ENCODE results near the gene ATP11A.
A peak's percentile ranks its signal among the peaks of the same experiment; 100 is the strongest.

ATP11A gene

DNA sequence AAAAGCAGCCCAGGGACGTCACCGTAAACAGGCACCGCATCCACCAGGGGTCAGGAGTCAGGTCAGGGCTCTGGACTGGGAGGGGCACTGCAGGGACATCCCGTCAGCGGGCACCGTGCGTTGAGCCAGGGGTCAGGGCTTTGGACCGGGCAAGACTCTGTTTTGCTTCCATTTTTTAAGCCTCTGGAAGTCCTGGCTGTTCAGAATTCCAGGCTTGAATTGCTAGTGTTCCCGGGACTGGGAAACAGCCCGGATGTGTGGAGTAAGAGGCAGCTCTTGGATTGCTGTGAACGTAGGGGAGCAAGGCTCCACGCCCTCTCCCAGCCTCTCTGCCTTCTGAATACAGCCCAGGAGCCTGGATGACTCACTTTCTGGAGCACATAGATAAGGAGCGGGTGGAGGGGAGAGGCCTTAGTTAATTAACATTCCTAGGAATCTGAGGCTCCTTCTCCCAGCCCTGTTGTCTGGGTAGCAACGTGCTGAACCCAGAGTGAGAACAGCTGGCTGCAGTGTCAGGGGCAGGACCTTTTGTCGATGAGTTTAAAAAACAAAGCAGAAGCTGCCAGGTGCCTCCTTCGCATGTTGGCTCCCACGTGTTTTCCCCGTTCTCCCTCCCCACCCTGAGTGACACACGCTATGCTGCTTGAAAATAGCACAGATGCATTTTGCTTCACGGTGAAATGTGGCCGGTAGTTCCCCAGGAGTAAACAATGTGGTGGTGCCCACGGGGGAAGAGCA, 21.9 kb downstream of the ATP11A start:
- peak; percentile 63 for DNase-seq

DNA sequence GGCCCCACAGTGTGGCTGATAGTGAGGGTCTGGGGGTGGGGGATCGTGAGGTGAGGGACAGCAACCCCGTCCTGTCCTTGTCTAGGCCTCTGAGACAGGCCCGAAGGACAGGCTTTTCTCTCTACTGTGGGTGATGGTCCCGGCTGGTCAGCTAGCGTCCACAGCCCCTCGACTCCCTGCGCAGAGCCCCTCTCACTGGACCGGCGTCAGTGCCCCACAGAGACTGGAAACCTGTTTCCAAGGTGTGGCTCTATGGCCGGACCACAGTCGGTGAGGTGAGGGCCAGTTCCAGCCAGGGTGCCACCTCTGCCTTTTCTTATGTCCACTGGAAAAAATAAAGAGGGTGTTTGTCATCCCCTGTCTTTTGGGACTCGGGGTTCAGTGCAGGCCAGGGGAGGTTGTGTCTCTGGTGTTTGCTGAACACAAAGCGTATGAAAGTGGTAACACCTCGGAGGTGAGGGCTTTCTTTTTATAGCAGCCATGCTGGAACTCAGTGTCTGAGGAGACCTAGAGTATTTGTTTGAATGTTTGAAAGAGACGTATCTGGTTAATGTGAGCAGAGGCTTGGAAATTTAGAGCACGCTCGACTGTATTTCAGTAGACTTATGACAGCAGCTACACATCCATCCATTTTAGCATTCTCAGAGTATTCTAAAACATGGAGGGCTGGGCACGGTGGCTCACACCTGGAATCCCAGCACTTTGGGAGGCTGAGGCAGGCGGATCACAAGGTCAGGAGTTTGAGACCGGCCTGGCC, 22.8 kb downstream of the ATP11A start:
- DNase-seq: no peak

DNA sequence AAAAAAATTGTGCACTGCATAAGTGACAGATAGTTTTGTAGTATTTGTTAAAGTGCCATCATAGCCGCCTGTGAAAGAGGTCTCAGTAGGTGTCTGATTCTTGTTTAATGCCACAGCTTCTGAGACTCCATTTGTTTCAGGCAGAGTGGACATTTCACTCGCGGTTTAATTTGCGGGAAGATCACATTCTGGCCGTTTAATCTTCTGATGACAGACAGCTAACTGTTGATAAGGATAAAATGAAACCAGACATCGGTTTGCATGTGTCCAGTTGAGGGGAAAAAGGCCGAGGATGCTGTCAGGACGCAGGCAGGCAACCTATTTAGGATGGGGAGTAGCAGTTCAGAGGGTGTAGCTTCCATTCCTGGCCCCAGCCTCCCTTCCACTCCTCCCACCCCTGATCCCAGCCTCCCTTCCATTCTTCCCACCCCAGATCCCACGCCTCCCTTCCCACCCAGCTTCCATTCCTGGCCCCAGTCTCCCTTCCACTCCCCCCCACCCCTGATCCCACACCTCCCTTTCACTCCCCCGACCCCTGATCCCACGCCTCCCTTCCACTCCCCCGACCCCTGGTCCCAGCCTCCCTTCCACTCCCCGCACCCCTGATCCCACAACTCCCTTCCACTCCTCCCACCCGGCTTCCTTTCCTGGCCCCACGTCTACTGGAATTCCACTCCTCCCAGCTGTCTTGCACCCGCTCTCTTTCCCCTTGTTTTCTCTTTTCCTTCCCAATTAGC, 23.8 kb downstream of the ATP11A start:
- DNase-seq: no peak

DNA sequence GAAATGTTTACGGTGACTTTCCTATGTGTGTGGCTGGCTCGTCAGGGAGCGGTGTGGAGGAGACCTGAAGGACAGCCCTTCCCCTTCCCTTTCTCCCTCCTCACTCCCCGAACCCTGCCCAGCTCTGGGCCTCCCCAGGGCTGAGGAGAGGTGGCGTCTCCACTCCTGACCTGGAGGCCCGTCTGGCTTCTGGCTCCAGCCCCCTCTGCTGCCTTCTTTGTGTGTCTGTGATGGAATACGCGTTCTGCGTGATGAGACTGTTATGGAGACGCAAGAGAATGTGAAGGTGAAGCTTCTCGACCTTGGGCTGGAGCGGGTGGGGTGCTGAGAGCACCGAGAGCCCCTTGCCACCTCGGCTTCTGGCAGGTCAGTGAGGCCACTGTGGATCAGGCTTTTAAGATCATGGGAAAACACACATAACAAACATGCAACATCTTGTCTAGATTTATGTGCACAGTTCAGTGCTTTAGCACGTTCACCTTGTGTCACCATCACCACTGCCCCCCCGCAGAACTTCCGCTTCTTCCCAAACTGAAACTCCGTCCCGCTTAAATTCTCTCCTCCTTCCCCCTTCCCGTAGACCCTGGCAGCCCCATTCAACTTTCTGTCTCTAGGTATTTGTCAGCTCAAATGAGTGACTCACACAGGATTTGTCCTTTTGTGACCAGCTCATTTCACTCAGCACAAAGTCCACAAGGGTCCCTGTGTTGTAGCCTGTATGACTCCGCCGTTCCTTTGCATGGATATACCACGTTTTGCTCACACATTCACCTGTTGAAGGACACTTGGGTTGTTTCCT, 24.7 kb downstream of the ATP11A start:
- DNase-seq: no peak

DNA sequence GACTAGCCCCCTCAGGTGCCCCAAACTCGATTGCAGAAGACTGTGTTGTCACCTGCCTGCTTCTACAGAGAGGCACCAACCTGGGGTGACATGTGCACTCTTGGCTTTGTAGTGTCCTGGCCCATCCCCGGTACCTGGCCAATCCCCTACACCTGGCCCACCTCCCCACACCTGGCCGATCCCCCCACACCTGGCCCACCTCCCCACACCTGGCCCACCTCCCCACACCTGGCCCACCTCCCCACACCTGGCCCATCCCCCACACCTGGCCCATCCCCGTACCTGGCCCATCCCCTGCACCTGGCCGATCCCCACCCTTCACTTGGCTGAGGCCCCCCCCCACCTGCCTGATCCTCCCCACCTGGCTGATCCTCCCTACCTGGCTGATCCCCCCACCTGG, 25.4 kb downstream of the ATP11A start:
- no peak for DNase-seq

DNA sequence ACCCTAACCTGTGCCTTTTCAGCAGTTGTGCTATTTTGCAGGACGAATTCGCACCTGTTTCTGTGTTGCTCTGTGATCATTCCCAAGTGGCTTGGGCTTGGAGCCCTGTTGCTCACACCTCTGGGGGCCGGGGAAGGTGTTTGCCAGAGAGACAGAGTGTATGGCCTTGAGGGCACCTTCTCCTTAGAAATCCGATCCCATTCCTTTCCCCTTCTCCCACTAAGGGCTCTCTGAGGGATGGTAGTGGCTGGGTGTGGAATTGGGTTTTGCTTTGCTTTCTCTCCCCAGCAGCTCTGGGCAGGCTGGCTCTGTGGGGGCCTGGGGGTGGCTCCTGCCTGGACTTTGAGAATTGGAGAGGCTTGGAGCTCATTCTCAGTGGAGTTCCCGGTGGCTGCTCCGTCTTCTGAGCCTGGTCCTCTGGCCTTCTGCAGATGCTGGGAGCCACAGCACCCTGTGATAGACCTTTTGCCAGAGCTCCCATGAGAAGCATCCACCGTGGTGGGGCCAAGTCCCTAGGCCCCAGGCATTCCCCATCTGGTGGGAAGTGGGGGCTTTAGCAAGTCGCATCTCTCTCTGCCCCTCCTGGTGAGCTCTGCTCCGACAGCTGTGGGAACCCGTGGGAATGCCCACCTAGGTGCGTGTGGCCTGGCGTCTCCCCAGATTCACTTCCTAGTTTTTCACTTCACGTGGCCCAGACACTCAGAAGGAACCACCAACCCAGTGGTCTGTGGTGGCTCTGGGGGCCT, 26.1 kb downstream of the ATP11A start:
- no peak for DNase-seq

DNA sequence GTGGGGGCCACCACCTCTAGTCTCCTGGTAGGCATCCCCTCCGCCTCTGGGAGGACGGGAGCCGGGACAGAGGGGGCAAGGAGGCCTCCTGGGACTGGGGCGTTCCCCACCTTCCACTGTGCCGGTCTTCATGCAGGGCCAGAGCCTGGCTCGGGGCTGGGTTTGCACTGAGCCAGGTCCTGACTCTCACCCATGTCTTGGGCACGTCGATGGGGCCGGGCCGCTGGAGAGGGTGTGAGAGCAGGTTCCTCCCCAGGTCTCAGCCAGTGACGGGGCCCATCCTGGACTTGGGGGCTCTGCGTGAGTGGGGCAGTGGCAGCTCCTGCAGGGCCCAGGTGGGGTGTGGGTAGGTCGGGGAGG, 26.6 kb downstream of the ATP11A start:
- DNase-seq: no peak

DNA sequence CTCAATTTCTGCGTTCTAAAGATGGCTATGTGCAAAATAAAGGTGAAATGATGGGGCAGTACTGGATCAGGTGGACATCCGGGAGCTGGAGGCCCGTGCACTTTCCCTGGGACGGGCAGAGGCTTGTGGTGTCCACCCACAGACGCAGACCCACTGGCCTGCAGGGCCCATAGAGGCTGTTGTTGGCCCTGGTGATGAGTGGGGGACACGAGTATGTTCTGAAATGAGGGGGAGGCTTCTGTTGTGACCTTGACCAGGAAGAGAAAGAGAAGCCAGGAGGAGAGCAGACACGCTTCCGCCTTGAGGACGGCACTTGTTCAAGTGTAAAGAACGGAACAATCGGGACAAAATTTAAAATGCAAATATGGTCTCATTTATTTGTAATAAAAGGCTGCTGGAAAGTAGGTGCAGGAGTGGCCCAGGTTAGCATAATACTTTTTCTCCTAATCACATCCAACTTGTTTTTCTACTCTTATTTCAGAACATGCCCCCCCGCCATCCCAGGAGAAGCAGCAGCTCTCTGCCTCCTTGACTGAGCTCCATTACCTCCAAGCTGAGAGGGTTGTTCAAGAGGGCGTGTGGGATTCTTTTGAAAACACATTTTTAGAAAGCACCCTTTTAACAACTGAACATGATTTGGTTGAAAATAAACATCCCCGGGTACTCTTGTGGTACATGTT, 27.1 kb downstream of the ATP11A start:
- no peak for DNase-seq

DNA sequence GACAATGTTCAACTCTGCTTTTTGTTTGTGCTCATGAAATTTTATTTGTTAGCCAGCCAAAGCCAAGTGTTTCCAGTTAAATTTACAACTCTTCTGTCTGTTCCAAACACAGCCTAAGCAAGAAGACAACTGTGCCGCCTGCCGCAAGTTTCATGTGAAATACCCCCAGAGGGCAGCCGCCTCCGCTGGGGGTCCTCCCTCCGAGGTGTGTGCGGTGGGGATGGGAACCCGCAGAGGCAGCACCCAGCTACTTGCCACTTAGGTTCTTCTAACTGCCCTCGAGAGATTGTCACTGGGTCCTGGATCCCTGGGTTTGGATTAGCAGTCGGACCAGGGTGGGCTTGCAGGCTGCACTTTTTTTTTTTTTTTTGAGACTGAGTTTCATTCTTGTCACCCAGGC, 28.5 kb downstream of the ATP11A start:
- DNase-seq: no peak

DNA sequence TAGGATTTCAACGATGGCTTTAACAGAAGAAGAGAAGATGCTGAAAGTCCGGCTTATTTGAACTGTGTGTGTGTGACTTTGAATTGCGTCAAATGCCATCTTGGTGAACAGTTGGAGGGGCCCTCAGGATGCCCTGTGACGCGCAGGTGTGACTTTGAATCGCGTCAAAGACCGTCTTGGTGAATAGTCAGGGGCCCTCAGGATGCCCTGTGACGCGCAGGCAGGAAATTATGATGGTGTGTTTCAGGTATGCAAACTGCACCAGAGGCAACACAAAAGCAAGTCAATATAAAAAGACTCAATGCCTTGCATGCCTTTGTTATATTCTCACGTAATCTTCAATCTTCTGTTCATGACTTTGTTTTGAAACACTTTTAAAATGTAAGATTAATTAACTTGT, 29.2 kb downstream of the ATP11A start:
- no peak for DNase-seq

DNA sequence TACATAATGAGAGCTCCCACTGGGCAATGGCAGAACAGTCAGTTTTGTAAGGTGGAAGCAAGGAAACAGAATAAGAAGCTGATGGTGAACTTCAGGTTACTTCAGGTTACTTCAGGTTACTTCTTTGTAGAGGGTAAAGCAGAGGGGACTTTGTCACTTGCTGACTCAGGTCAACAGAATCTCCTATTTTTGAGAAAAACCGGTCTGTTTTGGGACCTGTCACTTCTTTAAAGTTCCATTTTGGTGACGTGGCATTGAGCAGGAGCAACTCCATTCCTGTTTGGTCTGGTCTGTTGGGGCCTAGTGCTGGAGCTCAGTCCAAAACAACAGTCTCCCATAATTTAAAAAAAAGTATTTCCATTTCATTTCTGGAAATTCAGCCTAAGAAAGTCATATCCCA, 29.7 kb downstream of the ATP11A start:
- no peak for DNase-seq

DNA sequence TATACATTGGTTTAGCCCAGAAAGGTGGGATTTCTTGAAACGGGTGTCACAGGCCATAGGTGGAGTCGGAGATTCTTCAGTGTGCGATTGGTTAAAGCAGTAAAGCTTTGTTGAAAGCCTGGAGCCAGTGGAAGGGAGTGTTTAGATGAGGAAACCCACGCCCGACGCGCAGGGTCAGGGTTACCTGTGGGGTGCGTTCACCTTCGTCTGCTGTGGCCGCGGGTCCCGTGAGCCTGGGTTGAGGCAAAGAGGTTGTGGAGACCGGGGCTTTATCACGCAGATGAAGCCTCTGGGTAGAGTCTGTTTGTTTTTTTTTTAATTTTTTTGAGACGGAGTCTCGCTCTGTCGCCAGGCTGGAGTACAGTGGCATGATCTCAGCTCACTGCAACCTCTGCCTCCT, 30.4 kb downstream of the ATP11A start:
- DNase-seq: no peak

DNA sequence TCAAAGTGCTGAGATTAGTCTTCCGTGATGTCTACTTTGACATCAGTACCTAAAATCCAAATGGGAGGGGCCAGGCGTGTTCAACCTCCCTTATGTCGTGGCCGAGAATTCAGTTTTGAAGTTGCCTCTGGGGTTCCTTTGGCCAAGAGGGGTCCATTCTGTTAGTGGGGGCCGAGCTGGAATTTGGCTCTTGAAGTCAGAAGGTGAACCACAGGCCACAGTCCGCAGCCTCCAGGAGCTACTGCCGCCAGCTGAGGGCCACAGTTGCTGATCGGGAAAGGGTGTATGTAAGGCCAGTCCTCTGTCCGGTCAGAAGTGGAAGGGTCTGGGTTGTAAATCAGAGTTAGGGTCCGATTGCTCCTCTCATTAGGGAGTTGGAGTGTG, 31.0 kb downstream of the ATP11A start:
- DNase-seq: no peak

DNA sequence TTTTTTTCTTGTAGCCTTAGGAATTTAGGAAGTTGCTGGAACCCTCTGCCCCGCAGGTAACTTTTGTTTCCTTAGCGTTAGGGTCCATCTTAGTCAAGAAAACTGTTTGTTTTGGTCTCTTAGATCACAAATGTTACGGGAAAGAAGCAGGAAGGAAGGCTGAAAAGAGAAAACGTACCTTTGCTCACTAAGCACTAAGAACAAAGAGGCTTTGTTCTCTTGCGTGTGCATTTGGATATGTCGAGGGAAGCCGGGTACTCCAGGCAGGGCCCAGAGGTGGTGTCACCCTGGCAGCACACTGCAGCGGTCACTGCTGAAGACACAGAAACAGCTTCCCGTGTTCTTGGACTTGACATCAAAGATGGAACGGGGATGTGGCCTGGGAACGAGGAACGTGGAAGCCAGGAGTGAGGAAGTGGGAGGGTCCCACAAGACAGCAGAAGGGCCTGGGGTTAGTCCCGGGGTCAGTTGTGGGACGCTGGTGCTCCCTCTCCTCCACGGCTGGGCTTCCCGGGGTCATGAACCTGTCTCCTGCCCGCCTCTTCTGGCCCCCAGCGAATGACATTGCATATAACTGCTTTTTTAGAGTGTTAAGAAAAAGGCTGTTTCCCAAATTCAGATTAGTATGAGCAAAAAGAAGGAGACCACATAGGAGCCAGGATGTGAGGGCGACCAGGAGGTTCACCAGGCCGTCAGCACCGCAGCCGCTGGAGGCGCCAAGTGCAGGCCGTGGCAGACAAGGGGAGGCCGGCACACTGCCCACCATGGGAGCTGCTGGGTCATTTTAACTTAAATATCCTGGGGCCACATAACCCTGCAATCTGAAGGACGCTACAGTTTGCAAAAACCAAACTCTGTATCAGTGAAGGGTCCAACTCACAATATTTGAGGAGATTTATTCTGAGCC, 31.6 kb downstream of the ATP11A start:
- DNase-seq: no peak

DNA sequence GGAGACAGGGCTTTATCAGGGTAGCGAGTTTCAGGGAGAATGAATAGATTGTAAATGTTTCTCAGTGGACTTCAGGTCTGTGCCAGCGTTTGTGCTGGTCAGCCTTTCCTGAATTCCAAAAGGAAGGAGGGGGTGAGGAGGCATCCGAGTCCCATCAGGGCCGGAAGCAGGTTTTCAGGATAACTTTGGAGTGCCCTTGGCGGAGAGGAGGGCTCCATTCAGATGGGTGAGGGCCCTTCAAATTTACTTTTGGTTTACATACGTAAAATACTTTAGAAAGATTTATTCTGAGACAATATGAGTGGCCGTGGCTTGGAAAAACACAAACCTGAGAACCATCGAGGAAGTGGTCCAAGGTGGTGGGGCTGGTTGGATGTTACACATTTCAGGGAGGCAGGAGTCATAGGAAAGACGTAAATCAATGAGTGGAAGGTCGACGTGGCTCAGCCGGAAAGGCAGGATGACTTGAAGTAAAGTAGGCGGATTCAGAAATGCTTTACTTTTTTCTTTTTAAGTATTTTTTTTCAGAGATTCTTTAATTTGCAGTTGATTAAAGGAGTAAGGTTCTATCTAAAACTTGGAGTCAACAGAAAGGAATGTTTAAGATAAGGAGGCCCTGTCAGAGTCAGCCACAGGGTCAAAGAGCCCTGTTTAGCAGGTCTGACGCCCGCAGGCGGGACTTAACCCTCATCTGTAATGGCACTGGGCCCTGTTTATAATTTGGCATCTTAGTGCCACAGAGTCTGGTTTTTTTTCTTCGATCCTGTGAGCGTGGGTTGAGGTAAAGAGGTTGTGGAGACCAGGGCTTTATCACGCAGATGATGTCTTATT, 32.8 kb downstream of the ATP11A start:
- DNase-seq: no peak

DNA sequence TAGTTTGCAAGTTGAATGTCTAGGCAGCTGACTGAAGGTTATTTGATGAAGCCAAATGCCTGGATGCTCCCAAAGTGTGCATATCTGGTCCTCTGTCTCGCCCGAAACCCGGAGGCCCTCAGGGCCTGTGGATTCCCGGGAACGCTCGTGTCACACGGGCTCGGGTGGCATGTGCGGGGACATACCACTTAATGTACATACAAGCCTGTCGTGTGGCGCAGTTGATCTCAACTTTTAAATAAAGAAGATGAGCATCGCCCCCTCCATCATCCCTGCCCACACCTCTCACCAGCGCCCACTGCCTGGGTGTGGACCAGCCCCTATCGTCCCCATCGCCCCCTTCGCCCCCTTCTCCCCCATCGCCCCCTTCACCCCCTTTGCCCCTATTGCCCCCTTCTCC, 33.9 kb downstream of the ATP11A start:
- no peak for DNase-seq

DNA sequence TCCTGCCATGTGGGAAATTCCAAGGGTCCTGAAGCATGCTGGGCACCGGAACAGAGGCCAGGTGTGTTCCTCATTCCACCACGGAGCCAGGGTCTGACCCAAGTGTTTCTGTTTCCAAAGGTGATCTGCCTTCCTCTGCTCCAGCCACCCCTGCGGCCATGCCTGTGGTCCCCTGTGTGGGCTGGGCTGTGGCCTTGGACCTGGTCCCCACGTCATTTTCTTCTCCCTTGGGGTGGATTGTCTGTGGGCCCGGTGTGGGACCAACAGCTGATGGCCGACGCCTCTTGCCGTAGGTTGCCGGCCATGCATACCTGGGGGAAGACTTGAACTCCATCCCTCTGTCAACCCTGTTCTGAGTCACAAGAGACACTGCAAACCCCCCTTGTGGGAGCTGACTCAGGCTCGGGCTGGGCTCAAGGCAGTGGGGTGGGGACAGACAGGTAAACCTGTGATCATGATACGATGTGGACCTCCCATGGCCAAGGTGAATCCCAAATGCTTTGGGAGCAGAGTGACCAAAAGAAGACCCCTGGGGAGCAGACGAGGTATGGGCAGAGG, 35.0 kb downstream of the ATP11A start:
- DNase-seq: no peak

DNA sequence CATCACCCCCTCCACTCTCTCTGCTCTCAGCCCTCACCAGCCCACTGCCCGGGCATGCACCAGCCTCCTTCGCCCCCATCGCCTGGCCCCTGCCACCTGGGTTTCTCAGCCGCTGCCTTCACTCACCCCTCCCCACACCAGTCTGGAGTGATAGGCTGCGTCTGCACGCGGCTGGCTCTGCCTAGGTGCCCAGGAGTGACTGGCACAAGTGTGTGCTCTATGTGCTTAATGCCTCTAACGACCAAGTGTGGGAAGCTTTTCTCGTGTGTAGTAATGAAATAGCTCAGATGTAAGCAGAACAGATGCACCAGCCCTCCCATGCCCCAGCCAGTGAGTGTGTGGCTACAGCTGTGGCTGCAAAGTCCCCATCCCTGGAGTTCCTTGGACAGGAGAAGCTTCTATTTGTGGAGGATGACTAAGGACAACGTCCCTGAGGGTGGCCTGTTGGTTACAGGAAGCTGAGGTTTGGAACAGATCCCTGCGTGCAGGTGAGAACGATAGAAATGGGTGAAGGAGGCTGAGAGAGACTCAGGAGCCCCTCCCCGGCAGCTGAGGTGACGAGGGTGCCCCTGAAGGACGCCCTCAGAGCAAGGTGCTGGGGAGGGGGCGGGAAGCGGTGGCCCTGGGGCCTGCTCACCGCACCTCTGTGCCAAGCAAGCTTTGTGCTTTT, 35.6 kb downstream of the ATP11A start:
- DNase-seq: peak; percentile 75
